Subcutaneous adipose tissue (tissue), 4 donors: ENCODE data around the gene PIGH. TPM values are rescaled to one million over a fixed set of nuclear protein-coding genes. Genes with fewer than 3 reads are reported as not detected.

ENCODE experiments used
- CTCF ChIP-seq: fragments of 450-650 bp; IDR thresholded peaks from one replicate; pipeline ENCODE4 v1.5.1; 2016; ENCODE audit warnings: low read depth, mild to moderate bottlenecking, control low read depth, antibody characterized with exemption, moderate library complexity
- total RNA-seq, 4 donors: library from RNA; depleted of rRNA; stranded (reverse); fragments of >200 nt; gene quantifications; one replicate each; pipeline ENCODE4 v1.1.0, GENCODE V29; 2016

Gene PIGH
- total RNA-seq, 4 donors from 2014 or later, result 17.4 to 25.5 (median 24.3) TPM

DNA sequence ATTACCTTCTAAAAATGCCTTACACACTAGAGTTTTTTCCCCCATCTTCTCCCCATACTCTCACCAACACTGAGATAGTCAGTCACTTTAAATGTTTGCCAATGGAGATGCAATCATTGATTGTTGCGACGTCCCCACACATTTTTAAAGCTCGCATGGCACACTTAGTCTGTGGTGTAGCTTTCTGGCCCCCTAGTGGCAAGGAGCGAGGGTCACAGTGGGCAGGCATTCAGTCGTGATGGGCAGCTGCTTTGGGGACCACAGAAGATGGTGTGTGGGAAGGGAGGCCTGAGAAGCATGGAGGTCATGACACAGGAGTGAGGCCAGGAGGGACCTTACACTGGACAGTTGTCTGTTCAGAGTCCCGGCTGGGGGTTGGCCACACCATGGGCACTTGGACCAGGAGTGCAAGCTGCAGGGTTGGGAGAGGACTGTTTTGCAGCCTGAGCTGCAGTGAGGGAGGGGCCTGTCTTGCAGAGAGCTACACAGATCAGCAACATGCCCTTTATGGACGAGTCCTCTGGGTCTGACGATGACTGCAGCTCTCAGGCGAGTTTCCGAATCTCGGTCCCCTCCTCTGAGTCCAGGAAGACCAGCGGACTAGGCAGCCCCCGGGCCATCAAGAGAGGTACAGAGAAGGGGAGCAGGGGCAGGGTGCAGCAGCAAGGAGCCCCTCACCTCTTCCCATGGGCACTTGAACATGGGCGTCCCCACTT, 28.6 kb downstream of the PIGH start:
- no peak for TF ChIP-seq CTCF

- no peak for TF ChIP-seq CTCF
Observed at GRCh38 chr14:67570453-67570852, 29.6 kb downstream of the PIGH start.

GRCh38 chr14:67569651-67570290, 30.3 kb downstream of the PIGH start:
- no peak for TF ChIP-seq CTCF

- no peak for TF ChIP-seq CTCF
Observed at GRCh38 chr14:67569011-67569650, 30.9 kb downstream of the PIGH start.

DNA sequence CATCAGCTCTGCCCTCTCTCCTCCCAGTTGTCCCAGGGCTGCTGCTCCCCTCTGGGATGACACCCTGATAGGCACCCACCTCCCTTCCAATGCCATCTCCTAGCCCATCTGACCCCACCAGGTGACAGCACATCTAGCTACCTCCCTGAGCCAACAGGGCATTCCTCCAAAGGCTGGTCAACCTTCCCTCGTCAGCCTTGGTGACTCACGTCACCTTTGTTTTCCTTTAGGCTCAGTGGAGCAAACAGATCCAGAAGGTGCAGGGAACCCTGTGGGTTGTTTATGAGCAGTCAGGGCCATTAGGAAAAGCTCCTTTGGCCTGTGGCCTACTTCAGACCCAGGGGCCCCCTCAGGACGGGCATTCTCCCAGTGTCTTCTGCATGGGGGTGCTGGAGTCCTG, 32.4 kb downstream of the PIGH start:
- no peak for TF ChIP-seq CTCF

DNA sequence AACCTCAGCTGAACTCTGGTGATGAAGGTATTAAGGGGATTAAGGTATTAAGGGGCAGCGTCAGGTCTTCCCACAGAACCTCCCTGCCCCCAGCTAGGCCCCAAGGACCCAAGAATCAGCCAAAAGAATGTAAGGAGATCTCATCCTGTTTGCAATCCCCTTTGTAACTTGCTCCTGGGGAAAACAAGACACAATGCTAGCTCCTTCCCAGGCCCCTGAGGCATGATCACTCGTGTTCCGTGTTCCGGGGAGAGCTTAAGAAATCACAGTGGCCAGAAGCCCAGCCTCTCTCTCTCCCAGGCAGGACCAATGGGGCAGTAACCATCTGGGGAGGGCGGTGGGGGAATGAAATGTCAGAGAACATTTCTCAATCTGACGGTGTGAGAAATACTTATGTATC, 33.2 kb downstream of the PIGH start:
- no peak for TF ChIP-seq CTCF

- no peak for TF ChIP-seq CTCF
Observed at GRCh38 chr14:67564236-67564635, 35.8 kb downstream of the PIGH start.
